ENCODE data around the gene COL7A1.

- TF ChIP-seq, protein P1, sequence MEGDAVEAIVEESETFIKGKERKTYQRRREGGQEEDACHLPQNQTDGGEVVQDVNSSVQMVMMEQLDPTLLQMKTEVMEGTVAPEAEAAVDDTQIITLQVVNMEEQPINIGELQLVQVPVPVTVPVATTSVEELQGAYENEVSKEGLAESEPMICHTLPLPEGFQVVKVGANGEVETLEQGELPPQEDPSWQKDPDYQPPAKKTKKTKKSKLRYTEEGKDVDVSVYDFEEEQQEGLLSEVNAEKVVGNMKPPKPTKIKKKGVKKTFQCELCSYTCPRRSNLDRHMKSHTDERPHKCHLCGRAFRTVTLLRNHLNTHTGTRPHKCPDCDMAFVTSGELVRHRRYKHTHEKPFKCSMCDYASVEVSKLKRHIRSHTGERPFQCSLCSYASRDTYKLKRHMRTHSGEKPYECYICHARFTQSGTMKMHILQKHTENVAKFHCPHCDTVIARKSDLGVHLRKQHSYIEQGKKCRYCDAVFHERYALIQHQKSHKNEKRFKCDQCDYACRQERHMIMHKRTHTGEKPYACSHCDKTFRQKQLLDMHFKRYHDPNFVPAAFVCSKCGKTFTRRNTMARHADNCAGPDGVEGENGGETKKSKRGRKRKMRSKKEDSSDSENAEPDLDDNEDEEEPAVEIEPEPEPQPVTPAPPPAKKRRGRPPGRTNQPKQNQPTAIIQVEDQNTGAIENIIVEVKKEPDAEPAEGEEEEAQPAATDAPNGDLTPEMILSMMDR (IDR thresholded peaks at IDR 0.05) = no peak
- no peak for TF ChIP-seq POLR2A (IDR thresholded peaks at IDR 0.05)
Observed at GRCh38 chr3:48575366-48575765, 19.8 kb downstream of the COL7A1 start.

Data from adrenal gland (tissue), 5 donors.